Astrocyte of the spinal cord (primary cell): ENCODE data around the gene C16orf86.
A peak's percentile ranks its signal among the peaks of the same experiment; 100 is the strongest.

Experiments
- DNase-seq: peaks from one replicate; pipeline ENCODE4 v3.0.0; 2011; ENCODE audit warnings: low read depth, low spot score
- H3K4me3 ChIP-seq: 2 replicates; pipeline ENCODE4 v1.5.1; 2011; ENCODE audit warnings: low read depth, mild to moderate bottlenecking, low read length, moderate library complexity
- CTCF ChIP-seq: IDR thresholded peaks from 2 replicates; pipeline ENCODE4 v1.5.1; 2012; ENCODE audit warnings: low read depth, mild to moderate bottlenecking, low read length, inconsistent platforms
- in situ Hi-C: cut with HindIII; loops from 2 replicates; pipeline ENCODE4 v1.10.0; 2017; ENCODE audit warnings: low sequenced_read_pairs

Gene C16orf86

GRCh38 chr16:67663151-67663876, 3.3 kb upstream of the C16orf86 start:
- TF ChIP-seq CTCF: peak; percentile 43
- in situ Hi-C loops: no loop called here
- DNase-seq: no peak
- no peak overlapping the region for H3K4me3 ChIP-seq

- no peak for TF ChIP-seq CTCF
- no peak overlapping the region for H3K4me3 ChIP-seq
- in situ Hi-C loops: no loop called here
- no peak for DNase-seq
Measured at GRCh38 chr16:67663877-67664222, 2.8 kb upstream of the C16orf86 start.

DNA sequence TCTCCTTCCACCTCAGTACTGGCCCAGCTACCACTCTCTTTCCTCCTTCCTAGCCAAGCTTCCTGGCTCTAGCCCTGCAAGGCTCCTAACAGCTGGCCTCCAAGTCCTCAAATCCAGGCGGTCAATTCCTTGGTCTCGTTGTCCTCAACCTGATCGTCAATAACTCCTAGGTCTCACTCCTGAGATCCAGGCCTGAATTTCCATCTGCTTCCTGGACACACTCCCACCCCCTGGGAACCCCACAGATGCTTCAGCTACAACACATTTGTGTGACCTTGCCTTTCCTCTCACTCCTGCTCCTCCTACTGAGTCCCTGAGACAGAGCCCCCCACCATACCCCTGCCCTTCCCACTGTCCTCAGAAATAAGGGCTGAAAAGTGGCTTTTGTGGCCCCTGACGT, 2.4 kb upstream of the C16orf86 start:
- no peak overlapping the region for H3K4me3 ChIP-seq
- in situ Hi-C loops: no loop called here
- no peak for TF ChIP-seq CTCF
- no peak for DNase-seq

GRCh38 chr16:67664871-67665270, 1.7 kb upstream of the C16orf86 start:
- no peak for DNase-seq
- in situ Hi-C loops: no loop called here
- no peak for TF ChIP-seq CTCF

GRCh38 chr16:67665598-67665997, 1.0 kb upstream of the C16orf86 start:
- peak overlapping the region; percentile 61 for H3K4me3 ChIP-seq
- TF ChIP-seq CTCF: no peak
- in situ Hi-C loops: no loop called here
- no peak for DNase-seq

More at GRCh38 chr16:67664871-67665270, 1.7 kb upstream of the C16orf86 start:
- H3K4me3 ChIP-seq: no peak overlapping the region

DNA sequence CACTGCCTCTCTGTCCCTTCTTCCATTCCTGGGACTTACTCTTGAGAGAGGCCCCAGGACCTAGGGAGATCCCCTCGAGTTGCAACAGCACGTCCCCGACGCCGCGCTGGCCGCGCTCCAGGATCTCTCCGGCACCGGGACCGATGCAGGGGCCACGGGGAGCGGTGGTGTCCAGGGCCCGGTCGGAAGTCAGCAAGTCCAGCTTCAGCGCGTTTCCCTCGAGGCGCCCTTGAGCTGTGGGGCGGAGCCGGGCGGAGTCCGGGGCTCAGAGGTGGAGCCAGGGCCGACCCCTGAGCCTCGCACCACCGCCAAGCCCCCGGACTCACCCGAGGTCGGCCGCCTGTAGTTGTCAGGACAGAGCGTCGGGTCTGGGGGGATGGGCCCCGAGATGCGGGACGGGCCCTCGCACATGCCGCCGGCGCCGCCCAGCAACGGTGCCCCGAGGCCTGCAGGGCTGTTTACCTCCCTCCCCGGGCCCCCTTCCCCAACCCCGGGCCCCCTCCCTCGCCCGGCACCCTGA, 522 bp upstream of the C16orf86 start:
- no peak for TF ChIP-seq CTCF
- in situ Hi-C loops: no loop called here
- H3K4me3 ChIP-seq: peak overlapping the region; percentile 61
- DNase-seq: no peak

DNA sequence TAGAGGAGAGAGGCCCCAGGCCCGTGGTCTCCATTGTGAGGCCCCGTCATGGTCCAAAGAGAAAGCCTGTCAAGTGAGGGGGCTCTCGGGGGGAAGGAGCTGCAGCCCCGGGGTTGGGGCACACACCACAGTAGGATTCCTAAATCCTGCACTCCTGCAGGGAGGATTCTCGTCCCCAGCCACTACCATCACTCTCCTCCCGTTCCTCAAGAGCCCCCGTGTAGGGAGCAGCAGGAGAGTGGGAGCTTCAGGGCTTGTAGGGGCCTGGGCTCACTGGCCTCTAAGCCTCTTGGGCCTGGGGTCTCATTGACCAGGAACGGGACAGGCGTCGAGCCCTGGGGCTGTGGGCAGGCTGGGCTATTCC, 821 bp downstream of the C16orf86 start:
- peak overlapping the region; percentile 61 for H3K4me3 ChIP-seq
- no peak for TF ChIP-seq CTCF
- DNase-seq: no peak
- in situ Hi-C loops: no loop called here
